Tibial nerve (tissue), 4 donors: ENCODE measurements around the gene GPI. TPM values are rescaled to one million over a fixed set of nuclear protein-coding genes. Genes with fewer than 3 reads are reported as not detected.

Experiments
- DNase-seq, 2 donors: peaks; one replicate each; pipeline ENCODE4 v3.0.0-alpha.2; 2019; ENCODE audit warnings: low spot score in 2 of 2
- H3K27ac ChIP-seq, 4 donors: fragments of 200-600 bp; sonication (generic) in 3 of 4; one replicate each; pipeline ENCODE4 v1.5.1; 2017 to 2019; ENCODE audit warnings: mild to moderate bottlenecking in 1 of 4
- H3K27me3 ChIP-seq, 2 donors: fragments of 200-600 bp; sonication (generic) in 1 of 2; one replicate each; pipeline versions ENCODE4 v1.5.1 to v1.6.0; 2017 to 2019
- H3K36me3 ChIP-seq, 3 donors: fragments of 200-600 bp; sonication (generic); one replicate each; pipeline ENCODE4 v1.5.1; 2018 to 2019
- H3K4me1 ChIP-seq, 4 donors: fragments of 200-600 bp; sonication (generic) in 3 of 4; one replicate each; pipeline ENCODE4 v1.5.1; 2017 to 2019
- H3K4me3 ChIP-seq, 4 donors: fragments of 200-600 bp; sonication (generic) in 3 of 4; one replicate each; pipeline ENCODE4 v1.5.1; 2017 to 2019; ENCODE audit warnings: mild to moderate bottlenecking in 1 of 4, moderate library complexity in 1 of 4
- H3K9me3 ChIP-seq, 4 donors: fragments of 200-600 bp; sonication (generic) in 3 of 4; one replicate each; pipeline ENCODE4 v1.5.1; 2017 to 2019
- EP300 ChIP-seq, 2 donors: sonication (generic); formaldehyde crosslinking; IDR thresholded peaks; one replicate each; pipeline ENCODE4 v1.6.1; 2017; ENCODE audit warnings: antibody characterized with exemption in 2 of 2, mild to moderate bottlenecking in 1 of 2
- POLR2A ChIP-seq, 2 donors: fragments of 450-650 bp; IDR thresholded peaks; one replicate each; pipeline ENCODE4 v1.6.1; 2017; ENCODE audit warnings: antibody characterized with exemption in 2 of 2, mild to moderate bottlenecking in 2 of 2, moderate library complexity in 2 of 2
- WGBS, 2 donors: methylation state at CpG; one replicate each; pipeline ENCODE4 v1.1.5; 2018; 5-methylcytosine and 5-hydroxymethylcytosine counted together
- total RNA-seq, 4 donors: library from RNA; depleted of rRNA; stranded (reverse); fragments of >200 nt; gene quantifications; one replicate each; pipeline ENCODE4 v1.1.0, GENCODE V29; 2016
- TF ChIP-seq, protein P1 (sequence below), 5 experiments: fragments of 200-600 bp in 3 of 5; fragments of 450-650 bp in 2 of 5; sonication (generic) in 3 of 5; IDR thresholded peaks; one replicate each; pipeline ENCODE4 v1.5.1; 2016 to 2019; ENCODE audit warnings: antibody characterized with exemption in 5 of 5, mild to moderate bottlenecking in 3 of 5, moderate library complexity in 2 of 5

Gene GPI
- total RNA-seq: 100 to 1,000 TPM; 156 to 233 (median 177) TPM

DNA sequence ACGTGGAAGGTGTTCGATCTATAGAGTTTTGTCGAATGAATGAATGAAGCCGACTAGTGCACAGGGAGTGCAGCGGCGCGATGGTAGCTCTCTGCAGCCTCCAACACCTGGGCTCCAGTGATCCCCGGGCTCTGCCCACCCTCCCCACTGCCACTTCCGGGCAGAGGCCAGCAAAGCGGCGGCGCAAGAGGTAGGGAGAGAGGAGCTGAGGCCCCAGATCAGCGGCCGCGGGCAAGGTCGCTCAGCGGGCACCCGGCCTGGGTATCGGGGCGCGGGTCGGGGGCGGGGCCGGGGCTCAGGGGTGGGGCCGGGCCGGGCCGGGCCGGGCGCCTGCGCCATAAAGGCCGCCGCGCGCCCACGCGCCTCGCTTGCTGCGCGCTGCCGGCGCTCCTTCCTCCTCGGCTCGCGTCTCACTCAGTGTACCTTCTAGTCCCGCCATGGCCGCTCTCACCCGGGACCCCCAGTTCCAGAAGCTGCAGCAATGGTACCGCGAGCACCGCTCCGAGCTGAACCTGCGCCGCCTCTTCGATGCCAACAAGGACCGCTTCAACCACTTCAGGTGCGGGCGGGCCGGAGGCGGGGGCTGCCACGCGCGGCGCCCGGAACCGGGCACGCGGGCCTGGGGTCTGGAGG, at the start of gene GPI:
Gene GPI, plus strand, starts transcription at position 367 of the 633 bp plus-strand sequence. Its CDS starts 71 bp downstream, at position 438.
- Histone ChIP-seq H3K36me3 (peaks cover 0 to 30% (median 0%) of the 10 kb centered on the region in 3 donors), H3K27ac (peak within 1 kb of the TSS; percentile 65 to 86 (median 81)), H3K4me3 (peak within 1 kb of the TSS; percentile 78 to 89 (median 87)), H3K27me3 (no peaks in the 10 kb centered on the region), H3K9me3 (no peaks in the 10 kb centered on the region), H3K4me1 (peaks cover 3 to 32% (median 13%) of the 10 kb centered on the region in 4 donors)
- DNase-seq: peak; percentile 24 to 29
- TF ChIP-seq POLR2A (IDR thresholded peaks at IDR 0.05): peak in 1 of 2 donors; percentile 30
- peak in 1 of 2 donors; percentile 58 for TF ChIP-seq EP300 (IDR thresholded peaks at IDR 0.05)
- TF ChIP-seq, protein P1, sequence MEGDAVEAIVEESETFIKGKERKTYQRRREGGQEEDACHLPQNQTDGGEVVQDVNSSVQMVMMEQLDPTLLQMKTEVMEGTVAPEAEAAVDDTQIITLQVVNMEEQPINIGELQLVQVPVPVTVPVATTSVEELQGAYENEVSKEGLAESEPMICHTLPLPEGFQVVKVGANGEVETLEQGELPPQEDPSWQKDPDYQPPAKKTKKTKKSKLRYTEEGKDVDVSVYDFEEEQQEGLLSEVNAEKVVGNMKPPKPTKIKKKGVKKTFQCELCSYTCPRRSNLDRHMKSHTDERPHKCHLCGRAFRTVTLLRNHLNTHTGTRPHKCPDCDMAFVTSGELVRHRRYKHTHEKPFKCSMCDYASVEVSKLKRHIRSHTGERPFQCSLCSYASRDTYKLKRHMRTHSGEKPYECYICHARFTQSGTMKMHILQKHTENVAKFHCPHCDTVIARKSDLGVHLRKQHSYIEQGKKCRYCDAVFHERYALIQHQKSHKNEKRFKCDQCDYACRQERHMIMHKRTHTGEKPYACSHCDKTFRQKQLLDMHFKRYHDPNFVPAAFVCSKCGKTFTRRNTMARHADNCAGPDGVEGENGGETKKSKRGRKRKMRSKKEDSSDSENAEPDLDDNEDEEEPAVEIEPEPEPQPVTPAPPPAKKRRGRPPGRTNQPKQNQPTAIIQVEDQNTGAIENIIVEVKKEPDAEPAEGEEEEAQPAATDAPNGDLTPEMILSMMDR (IDR thresholded peaks at IDR 0.05): no peak
- 2 to 3% methylated on average over 9 to 12 of the region's 67 CpGs for WGBS, 2 donors

DNA sequence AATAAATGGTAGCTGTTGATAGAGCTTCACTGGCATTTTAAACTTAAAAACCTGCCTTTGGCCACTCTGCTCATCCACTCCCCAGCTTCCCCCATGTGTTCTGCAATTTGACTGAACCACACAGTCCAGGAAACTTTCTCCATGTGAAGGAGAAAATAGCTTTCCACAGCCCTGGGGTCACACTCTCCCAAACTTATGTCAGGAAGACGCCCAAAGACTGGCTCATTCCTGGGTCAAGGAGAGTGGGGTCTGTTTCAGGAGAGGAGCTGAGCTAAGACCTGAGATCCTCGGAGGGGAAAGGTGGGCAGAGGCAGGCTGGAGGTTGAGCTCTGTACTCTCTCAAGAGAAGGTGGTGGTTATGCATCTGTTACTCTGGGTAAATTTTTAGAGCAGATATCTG, 48.7 kb upstream of the GPI start:
- Histone ChIP-seq H3K4me1 (peaks cover 0 to 61% (median 15%) of the 10 kb centered on the region in 4 donors), H3K27me3 (no peaks in the 10 kb centered on the region), H3K27ac (peak overlapping the region in 1 of 4 donors; percentile 50), H3K36me3 (peaks cover 0 to 7% (median 3%) of the 10 kb centered on the region in 3 donors), H3K9me3 (no peaks in the 10 kb centered on the region), H3K4me3 (no peak overlapping the region)
- 89 to 90% methylated on average over 2 of the region's 2 CpGs for WGBS, 2 donors
- DNase-seq: no peak
- TF ChIP-seq, protein P1 (IDR thresholded peaks at IDR 0.05): no peak
- TF ChIP-seq POLR2A (IDR thresholded peaks at IDR 0.05) (no peak), EP300 (IDR thresholded peaks at IDR 0.05) (no peak)

DNA sequence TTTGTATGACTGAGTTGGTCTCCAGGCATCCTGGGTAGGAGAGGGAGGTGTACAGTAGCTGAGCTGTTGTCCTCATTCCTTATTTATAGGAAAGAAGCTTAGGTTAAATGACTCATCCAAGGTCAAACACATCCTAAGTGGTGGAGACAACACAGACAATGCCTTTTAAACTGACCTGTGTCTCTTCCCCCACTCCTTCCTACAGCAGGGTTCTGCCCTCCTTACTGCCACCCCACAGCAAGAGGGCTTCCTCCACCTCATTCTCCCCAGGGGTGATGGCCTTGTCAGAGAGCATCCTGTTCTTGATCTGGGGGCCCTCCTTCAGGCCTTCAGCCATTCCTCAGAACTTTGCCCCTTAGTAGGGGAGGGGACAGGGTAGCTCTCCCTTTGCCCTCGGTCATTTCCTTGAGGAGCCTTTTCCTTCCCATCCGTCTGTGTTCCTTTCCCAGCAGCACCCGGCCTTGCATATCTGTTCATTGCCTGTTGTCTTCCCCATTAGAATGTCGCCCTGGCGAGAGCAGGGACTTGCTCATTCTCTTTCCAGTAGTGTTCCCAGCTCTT, 48.2 kb upstream of the GPI start:
- no peak for DNase-seq
- Histone ChIP-seq H3K27ac (peak overlapping the region in 2 of 4 donors; percentile 50 to 63), H3K4me3 (no peak overlapping the region)

DNA sequence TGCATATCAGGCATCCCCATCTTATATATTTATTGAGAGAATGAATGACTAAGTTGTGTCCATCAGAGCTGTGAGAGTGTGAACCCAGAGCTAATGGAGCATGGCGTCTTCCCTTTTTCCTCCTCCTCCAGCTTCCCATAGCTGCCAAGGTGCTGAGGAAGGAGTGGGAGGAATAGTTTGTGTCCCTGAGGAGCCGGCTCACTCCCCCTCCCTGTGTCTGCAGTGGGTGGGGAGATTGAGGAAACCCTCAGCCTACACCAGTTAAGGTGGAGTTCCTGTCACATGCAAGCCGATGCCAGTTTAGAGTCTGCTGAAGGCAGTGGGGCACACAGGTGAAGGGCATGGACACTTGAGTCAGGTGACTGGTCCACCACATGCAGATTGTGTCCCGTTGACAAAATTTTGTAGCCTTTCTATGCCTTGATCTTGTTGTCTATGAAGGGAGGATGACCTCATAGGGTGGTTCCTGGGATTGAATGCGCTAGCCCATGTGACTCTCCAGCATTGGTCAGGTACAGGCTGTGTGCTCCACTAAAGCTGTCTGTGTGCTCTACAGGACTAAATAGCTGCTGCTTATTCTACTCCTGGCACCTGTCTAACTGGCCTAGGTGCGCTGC, 47.6 kb upstream of the GPI start:
- peaks cover 0 to 17% (median 3%) of the 10 kb centered on the region in 3 donors for H3K36me3 ChIP-seq
- WGBS, 2 donors: 67 to 68% methylated on average over 5 to 6 of the region's 6 CpGs
- no peak overlapping the region for H3K4me3 ChIP-seq
- DNase-seq: no peak
- H3K27ac ChIP-seq: peak overlapping the region in 2 of 4 donors; percentile 50 to 63
- no peaks in the 10 kb centered on the region for H3K27me3 ChIP-seq
- no peaks in the 10 kb centered on the region for H3K9me3 ChIP-seq
- H3K4me1 ChIP-seq: peaks cover 0 to 56% (median 15%) of the 10 kb centered on the region in 4 donors
- no peak for TF ChIP-seq POLR2A (IDR thresholded peaks at IDR 0.05)
- no peak for TF ChIP-seq EP300 (IDR thresholded peaks at IDR 0.05)
- TF ChIP-seq, protein P1 (IDR thresholded peaks at IDR 0.05): no peak

More for the DNA sequence above, 48.2 kb upstream of the GPI start:
- Histone ChIP-seq H3K36me3 (peaks cover 0 to 13% (median 3%) of the 10 kb centered on the region in 3 donors), H3K27me3 (no peaks in the 10 kb centered on the region), H3K4me1 (peaks cover 0 to 58% (median 15%) of the 10 kb centered on the region in 4 donors), H3K9me3 (no peaks in the 10 kb centered on the region)
- WGBS, 2 donors: 81 to 90% methylated on average over 5 of the region's 5 CpGs
- TF ChIP-seq, protein P1 (IDR thresholded peaks at IDR 0.05): no peak
- TF ChIP-seq EP300 (IDR thresholded peaks at IDR 0.05) (no peak), POLR2A (IDR thresholded peaks at IDR 0.05) (no peak)

DNA sequence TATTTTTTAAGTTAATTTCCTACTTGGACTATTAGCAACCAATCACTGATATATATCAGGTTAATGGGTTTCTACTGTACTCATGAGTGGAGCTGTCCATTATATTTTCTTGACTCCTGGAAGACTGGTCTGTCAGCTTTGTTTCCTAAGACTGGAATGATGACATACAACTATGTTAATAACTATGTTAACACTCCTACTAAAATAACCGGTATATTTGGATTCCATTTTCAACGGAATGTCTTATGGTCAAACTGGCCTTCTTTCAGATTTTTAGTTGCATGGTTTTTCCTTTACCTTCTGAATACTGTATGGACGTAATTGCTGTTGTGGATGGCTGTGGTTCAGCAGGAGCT, 45.8 kb upstream of the GPI start:
- Histone ChIP-seq H3K4me1 (peaks cover 0 to 48% (median 15%) of the 10 kb centered on the region in 4 donors), H3K9me3 (no peaks in the 10 kb centered on the region), H3K36me3 (peaks cover 0 to 27% (median 3%) of the 10 kb centered on the region in 3 donors), H3K4me3 (no peak overlapping the region), H3K27ac (peak overlapping the region in 3 of 4 donors; percentile 27 to 65 (median 50)), H3K27me3 (no peaks in the 10 kb centered on the region)
- TF ChIP-seq POLR2A (IDR thresholded peaks at IDR 0.05): no peak
- no peak for TF ChIP-seq EP300 (IDR thresholded peaks at IDR 0.05)
- TF ChIP-seq, protein P1 (IDR thresholded peaks at IDR 0.05): no peak
- no peak for DNase-seq
- 72 to 77% methylated on average over 3 of the region's 3 CpGs for WGBS, 2 donors
